Sigmoid colon (tissue), 7 donors: Measurements from ENCODE around the gene NCOA6. TPM values are rescaled to one million over a fixed set of nuclear protein-coding genes. Genes with fewer than 3 reads are reported as not detected.

ENCODE experiments used
- DNase-seq: peaks from one replicate; pipeline ENCODE4 v3.0.0-alpha.2; 2019
- H3K27ac ChIP-seq, 4 donors: fragments of 200-600 bp; sonication (generic); one replicate each; pipeline ENCODE4 v1.5.1; 2016 to 2019; ENCODE audit warnings: mild to moderate bottlenecking in 1 of 4
- H3K27me3 ChIP-seq, 3 donors: fragments of 200-600 bp; sonication (generic); one replicate each; pipeline ENCODE4 v1.5.1; 2019; ENCODE audit warnings: mild to moderate bottlenecking in 1 of 3
- H3K36me3 ChIP-seq, 4 donors: fragments of 200-600 bp; sonication (generic); one replicate each; pipeline ENCODE4 v1.5.1; 2016 to 2019
- H3K4me1 ChIP-seq, 4 donors: fragments of 200-600 bp; sonication (generic); one replicate each; pipeline ENCODE4 v1.5.1; 2017 to 2019
- H3K4me3 ChIP-seq, 4 donors: fragments of 200-600 bp; sonication (generic); one replicate each; pipeline ENCODE4 v1.5.1; 2017 to 2019; ENCODE audit warnings: mild to moderate bottlenecking in 2 of 4, moderate library complexity in 1 of 4
- H3K9me3 ChIP-seq, 4 donors: fragments of 200-600 bp in 3 of 4; sonication (generic) in 3 of 4; one replicate each; pipeline versions ENCODE4 v1.5.1 to v1.6.1; 2013 to 2019
- EP300 ChIP-seq, 4 donors: sonication (generic); formaldehyde crosslinking; IDR thresholded peaks; one replicate each; pipeline ENCODE4 v1.6.1; 2017; ENCODE audit warnings: antibody characterized with exemption in 4 of 4
- POLR2A ChIP-seq, 2 donors: fragments of 450-650 bp; IDR thresholded peaks; one replicate each; pipeline ENCODE4 v1.6.1; 2016; ENCODE audit warnings: antibody characterized with exemption in 2 of 2, mild to moderate bottlenecking in 2 of 2, moderate library complexity in 2 of 2
- POLR2AphosphoS5 ChIP-seq, 4 donors: sonication (generic); formaldehyde crosslinking; IDR thresholded peaks; one replicate each; pipeline ENCODE4 v1.6.1; 2017; ENCODE audit warnings: antibody characterized with exemption in 4 of 4
- WGBS, 2 donors: extraction: QIAGEN DNeasy Blood & Tissue Kit; methylation state at CpG; one replicate each; pipeline ENCODE4 v1.1.7; 2013; 5-methylcytosine and 5-hydroxymethylcytosine counted together
- intact Hi-C: fragments of 100-400 bp; cut with DNase I; formaldehyde crosslinking; loops from one replicate; pipeline ENCODE4 v1.15.1; 2023
- polyA plus RNA-seq, 3 donors: library from polyadenylated mRNA; stranded (reverse); fragments of 200-250 nt; gene quantifications; one replicate each; pipeline ENCODE4 v1.2.3, GENCODE V29; 2013
- total RNA-seq, 4 donors: library from RNA; depleted of rRNA; stranded (reverse); fragments of >200 nt; gene quantifications; one replicate each; pipeline ENCODE4 v1.1.0, GENCODE V29; 2016
- TF ChIP-seq, protein P1 (sequence below), 4 experiments: fragments of 450-650 bp in 3 of 4; fragments of 200-600 bp in 1 of 4; IDR thresholded peaks; one replicate each; pipeline ENCODE4 v1.5.1; 2016 to 2019; ENCODE audit warnings: antibody characterized with exemption in 4 of 4, mild to moderate bottlenecking in 3 of 4, moderate library complexity in 2 of 4
- donor health status: healthy with polysubstance abuse.
- donor health status: Bipolar disorder and iron deficiency.
- donor health status: healthy.

Gene NCOA6
- 10 to 100 TPM; 16.9 to 24.9 (median 20.4) TPM for total RNA-seq
- 10 to 100 TPM; 18.6 to 24.0 (median 21.8) TPM for polyA plus RNA-seq

- H3K4me1 ChIP-seq: peaks cover 0 to 41% (median 25%) of the 10 kb centered on the region in 4 donors
- no peaks in the 10 kb centered on the region for H3K9me3 ChIP-seq
- intact Hi-C loops: loop anchor here (5.0 kb wide), 1 partner anchor 47 kb away; the partner anchor contains the start of gene GGT7
- TF ChIP-seq POLR2AphosphoS5 (IDR thresholded peaks at IDR 0.05) (peak in 3 of 4 donors; percentile 4 to 47 (median 33)), POLR2A (IDR thresholded peaks at IDR 0.05) (no peak)
- TF ChIP-seq, protein P1, sequence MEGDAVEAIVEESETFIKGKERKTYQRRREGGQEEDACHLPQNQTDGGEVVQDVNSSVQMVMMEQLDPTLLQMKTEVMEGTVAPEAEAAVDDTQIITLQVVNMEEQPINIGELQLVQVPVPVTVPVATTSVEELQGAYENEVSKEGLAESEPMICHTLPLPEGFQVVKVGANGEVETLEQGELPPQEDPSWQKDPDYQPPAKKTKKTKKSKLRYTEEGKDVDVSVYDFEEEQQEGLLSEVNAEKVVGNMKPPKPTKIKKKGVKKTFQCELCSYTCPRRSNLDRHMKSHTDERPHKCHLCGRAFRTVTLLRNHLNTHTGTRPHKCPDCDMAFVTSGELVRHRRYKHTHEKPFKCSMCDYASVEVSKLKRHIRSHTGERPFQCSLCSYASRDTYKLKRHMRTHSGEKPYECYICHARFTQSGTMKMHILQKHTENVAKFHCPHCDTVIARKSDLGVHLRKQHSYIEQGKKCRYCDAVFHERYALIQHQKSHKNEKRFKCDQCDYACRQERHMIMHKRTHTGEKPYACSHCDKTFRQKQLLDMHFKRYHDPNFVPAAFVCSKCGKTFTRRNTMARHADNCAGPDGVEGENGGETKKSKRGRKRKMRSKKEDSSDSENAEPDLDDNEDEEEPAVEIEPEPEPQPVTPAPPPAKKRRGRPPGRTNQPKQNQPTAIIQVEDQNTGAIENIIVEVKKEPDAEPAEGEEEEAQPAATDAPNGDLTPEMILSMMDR (IDR thresholded peaks at IDR 0.05): no peak
- WGBS, 2 donors: 5 to 8% methylated on average over 52 of the region's 52 CpGs
- no peaks in the 10 kb centered on the region for H3K36me3 ChIP-seq
- peak; percentile 94 for DNase-seq
- peak within 1 kb of the TSS; percentile 83 to 95 (median 92) for H3K27ac ChIP-seq
- H3K27me3 ChIP-seq: no peaks in the 10 kb centered on the region
- H3K4me3 ChIP-seq: peak within 1 kb of the TSS; percentile 70 to 89 (median 78)
Observed at GRCh38 chr20:34825530-34826362, at the start of gene NCOA6. NCOA6 (minus strand) TSS chr20:34825651; CDS start chr20:34782355, 43,296 bp downstream.

DNA sequence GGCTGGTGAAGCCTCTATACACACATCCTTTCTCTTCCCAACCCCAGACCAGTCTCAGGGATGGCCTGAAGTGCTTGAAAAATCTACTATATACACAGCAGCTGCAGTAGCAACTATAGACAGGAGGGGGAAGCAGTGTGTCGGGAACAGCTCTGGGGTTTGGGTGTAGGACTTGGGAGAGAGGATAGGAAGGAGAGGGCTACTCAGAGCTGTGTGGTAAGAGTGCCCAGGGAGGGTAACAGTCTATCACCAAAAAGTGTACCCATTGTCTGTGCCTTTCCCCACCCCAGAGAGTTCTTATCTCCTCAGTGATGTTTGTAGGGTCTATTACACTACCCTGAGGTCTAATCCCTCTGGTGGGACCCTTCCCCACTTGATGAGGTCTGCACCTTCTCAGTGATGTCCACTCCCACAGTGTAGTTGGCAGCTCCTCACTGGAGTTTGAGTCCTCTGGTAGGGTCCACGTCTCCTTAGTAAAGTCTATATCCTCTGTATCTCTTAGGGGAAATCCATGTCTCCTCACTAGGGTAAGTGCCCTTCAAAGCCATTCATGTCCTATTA, 48.7 kb upstream of the NCOA6 start:
- peaks cover 0 to 57% (median 41%) of the 10 kb centered on the region in 4 donors for H3K4me1 ChIP-seq
- no peak overlapping the region for H3K4me3 ChIP-seq
- TF ChIP-seq, protein P1 (IDR thresholded peaks at IDR 0.05): peak; percentile 88 to 93 (median 92)
- TF ChIP-seq EP300 (IDR thresholded peaks at IDR 0.05) (no peak), POLR2AphosphoS5 (IDR thresholded peaks at IDR 0.05) (no peak), POLR2A (IDR thresholded peaks at IDR 0.05) (no peak)
- no peaks in the 10 kb centered on the region for H3K9me3 ChIP-seq
- 8 to 30% methylated on average over 2 of the region's 2 CpGs for WGBS, 2 donors
- H3K36me3 ChIP-seq: no peaks in the 10 kb centered on the region
- H3K27me3 ChIP-seq: no peaks in the 10 kb centered on the region
- peak overlapping the region; percentile 86 to 93 (median 92) for H3K27ac ChIP-seq
- peak; percentile 88 for DNase-seq
- intact Hi-C loops: loop anchor here (1.0 to 5.0 kb wide), 3 partner anchors 47 to 403 kb away; partner anchors contain the start of genes MMP24OS and NCOA6

DNA sequence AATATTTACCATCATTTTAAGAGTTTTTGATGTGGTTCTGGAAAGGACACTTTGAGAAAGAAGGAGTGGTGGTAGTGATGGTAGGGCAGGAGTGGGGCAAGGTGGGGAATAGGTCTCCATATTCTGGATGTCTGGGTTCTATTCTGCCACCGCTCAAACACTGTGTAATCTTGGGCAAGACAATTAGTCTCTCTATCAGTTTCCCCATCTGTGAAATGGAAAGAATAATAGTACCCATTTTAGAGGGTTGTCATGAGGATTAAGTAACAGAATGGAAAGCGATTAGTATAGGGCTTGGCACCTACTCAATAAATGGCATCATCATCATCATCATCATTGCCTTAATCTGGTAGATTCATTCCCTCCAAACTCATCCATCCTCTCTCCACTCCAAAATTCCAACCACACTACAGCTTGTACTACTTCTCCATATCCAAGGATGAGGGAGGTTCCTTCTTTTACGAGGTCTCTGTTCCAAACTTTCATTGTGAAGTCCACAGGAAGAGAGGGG, 48.2 kb upstream of the NCOA6 start:
- no peak for DNase-seq
- no peaks in the 10 kb centered on the region for H3K36me3 ChIP-seq
- H3K4me1 ChIP-seq: peaks cover 0 to 57% (median 41%) of the 10 kb centered on the region in 4 donors
- H3K4me3 ChIP-seq: peak overlapping the region in 1 of 4 donors; percentile 72
- TF ChIP-seq POLR2AphosphoS5 (IDR thresholded peaks at IDR 0.05): no peak
- TF ChIP-seq POLR2A (IDR thresholded peaks at IDR 0.05): no peak
- TF ChIP-seq, protein P1 (IDR thresholded peaks at IDR 0.05): no peak
- TF ChIP-seq EP300 (IDR thresholded peaks at IDR 0.05): no peak
- intact Hi-C loops: loop anchor here (1.0 to 5.0 kb wide), 3 partner anchors 46 to 404 kb away; partner anchors contain the start of genes MMP24OS and NCOA6
- no peaks in the 10 kb centered on the region for H3K9me3 ChIP-seq
- 56 to 59% methylated on average over 3 of the region's 3 CpGs for WGBS, 2 donors
- no peaks in the 10 kb centered on the region for H3K27me3 ChIP-seq
- H3K27ac ChIP-seq: peak overlapping the region; percentile 79 to 81 (median 80)

DNA sequence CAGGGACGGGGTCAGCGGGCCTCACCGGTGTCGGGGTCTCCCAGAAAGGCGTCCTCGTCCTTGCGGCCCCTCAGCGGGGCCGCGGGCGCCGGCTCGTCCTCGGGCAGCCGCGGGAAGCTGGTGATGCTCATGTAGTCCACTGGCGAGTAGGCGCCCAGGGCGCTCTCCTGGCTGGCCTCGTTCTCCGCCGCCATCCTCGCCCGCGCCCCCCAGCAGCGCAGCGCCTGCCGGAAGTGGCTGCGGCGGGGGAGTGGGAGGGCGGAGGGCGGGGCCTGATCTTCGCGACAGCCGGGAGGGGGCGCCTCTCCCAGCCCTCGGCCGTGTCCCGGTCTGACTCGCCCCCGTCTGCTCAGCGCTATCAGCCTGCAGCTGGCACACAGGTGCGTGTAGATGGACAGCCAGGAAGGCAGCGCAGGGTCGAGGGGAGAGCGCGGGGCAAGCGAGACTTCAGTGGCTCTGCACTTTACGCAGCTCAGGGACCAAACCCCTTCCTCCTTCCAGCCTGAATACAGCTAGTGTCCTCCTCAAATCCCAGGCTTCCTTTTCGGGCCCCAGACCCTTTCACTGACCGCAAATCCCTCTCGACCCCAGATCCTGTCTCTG, 47.3 kb upstream of the NCOA6 start, which contains the start of gene GGT7:
TSS of gene GGT7 (minus strand) at position 235 of the 603 bp plus-strand sequence. CDS start at position 194, 41 bp downstream.
- no peaks in the 10 kb centered on the region for H3K9me3 ChIP-seq
- H3K36me3 ChIP-seq: no peaks in the 10 kb centered on the region
- peaks cover 0 to 48% (median 36%) of the 10 kb centered on the region in 4 donors for H3K4me1 ChIP-seq
- peak within 1 kb of the TSS; percentile 66 to 72 (median 70) for H3K4me3 ChIP-seq
- intact Hi-C loops: loop anchor here (5.0 kb wide), 2 partner anchors 45 to 405 kb away; partner anchors contain the start of genes MMP24OS and NCOA6
- DNase-seq: peak; percentile 91
- peak; percentile 52 to 83 (median 72) for TF ChIP-seq POLR2AphosphoS5 (IDR thresholded peaks at IDR 0.05)
- TF ChIP-seq EP300 (IDR thresholded peaks at IDR 0.05): no peak
- peak in 1 of 2 donors; percentile 17 for TF ChIP-seq POLR2A (IDR thresholded peaks at IDR 0.05)
- TF ChIP-seq, protein P1 (IDR thresholded peaks at IDR 0.05): peak; percentile 34 to 76 (median 49)
- 1 to 2% methylated on average over 52 of the region's 52 CpGs for WGBS, 2 donors
- peak within 1 kb of the TSS; percentile 79 to 81 (median 80) for H3K27ac ChIP-seq
- H3K27me3 ChIP-seq: no peaks in the 10 kb centered on the region
